Endothelial cell of umbilical vein (primary cell): ENCODE data around the gene SHISA9.

ENCODE experiments used
- CTCF ChIP-seq, 2 donors: IDR thresholded peaks; 1 replicate in 1 of 2; 2 replicates in 1 of 2; pipeline ENCODE4 v1.5.1; 2011; ENCODE audit warnings: low read length in 2 of 2, mild to moderate bottlenecking in 2 of 2, moderate library complexity in 2 of 2, control low read depth in 1 of 2, inconsistent platforms in 1 of 2, low read depth in 1 of 2; ENCODE audit not compliant: insufficient read depth in 1 of 2; ENCODE audit errors: extremely low read depth in 1 of 2
- EZH2 ChIP-seq: IDR thresholded peaks from 2 replicates; pipeline ENCODE4 v1.6.1; 2012; ENCODE audit warnings: borderline replicate concordance, low read depth, mild to moderate bottlenecking, moderate library complexity, low read length, inconsistent platforms; ENCODE audit not compliant: severe bottlenecking
- FOS ChIP-seq: IDR thresholded peaks from 2 replicates; pipeline ENCODE4 v1.6.1; 2011; ENCODE audit warnings: mild to moderate bottlenecking, low read length, moderate library complexity, borderline replicate concordance; ENCODE audit not compliant: insufficient read depth
- GATA2 ChIP-seq: IDR thresholded peaks from 2 replicates; pipeline ENCODE4 v1.7.0; 2011; ENCODE audit warnings: low read depth, mild to moderate bottlenecking, moderate library complexity, mixed read lengths, low read length; ENCODE audit not compliant: insufficient read length, insufficient read depth
- JUN ChIP-seq: IDR thresholded peaks from 2 replicates; pipeline ENCODE4 v1.6.1; 2011; ENCODE audit warnings: borderline replicate concordance, low read depth; ENCODE audit not compliant: insufficient read length, insufficient read depth
- MAX ChIP-seq: IDR thresholded peaks from 2 replicates; pipeline ENCODE4 v1.6.1; 2011; ENCODE audit not compliant: insufficient read depth, insufficient read length
- MYC ChIP-seq: IDR thresholded peaks from one replicate; pipeline ENCODE4 v1.6.1; 2011; ENCODE audit warnings: mild to moderate bottlenecking, low read depth, low read length
- POLR2A ChIP-seq: IDR thresholded peaks from 2 replicates; pipeline ENCODE4 v1.6.1; 2012; ENCODE audit warnings: low read depth, mild to moderate bottlenecking, control low read depth, low read length
- POLR2AphosphoS5 ChIP-seq: IDR thresholded peaks from 2 replicates; pipeline ENCODE4 v1.6.1; 2012; ENCODE audit warnings: low read depth, mild to moderate bottlenecking, control low read depth, low read length, moderate library complexity; ENCODE audit not compliant: insufficient read depth

DNA sequence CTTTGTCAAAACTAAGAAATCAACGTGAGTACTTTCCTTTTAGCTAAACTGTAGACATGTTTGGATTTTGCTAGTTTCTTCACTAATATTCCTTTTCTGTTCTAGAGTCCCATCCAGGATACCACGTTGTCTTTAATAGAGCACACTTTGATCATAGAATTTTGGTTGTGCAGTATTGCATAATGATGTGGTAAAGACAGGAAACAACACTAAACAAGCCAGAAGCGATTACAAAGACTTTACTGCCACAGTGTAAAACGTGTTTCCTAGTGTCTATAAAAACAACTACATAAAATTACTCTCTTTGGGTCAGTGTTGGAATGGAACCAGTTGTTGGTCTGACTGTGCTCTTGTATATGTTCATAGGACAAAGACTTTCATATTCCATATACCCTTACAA is 19.3 kb downstream of the SHISA9 start:
- TF ChIP-seq EZH2 (no peak), CTCF (IDR thresholded peaks at IDR 0.05; ENCODE audit: extremely low read depth in 1 of 2, insufficient read depth in 1 of 2, low read depth in 1 of 2, low read length in 2 of 2) (no peak), POLR2A (no peak), POLR2AphosphoS5 (no peak), FOS (no peak), JUN (no peak), MAX (no peak), MYC (no peak), GATA2 (no peak)
